HEK293T (cell line): ENCODE data around the gene UBR3.

Source experiments
- ARNT ChIP-seq: fragments of 450-650 bp; IDR thresholded peaks from 2 replicates; pipeline ENCODE4 v1.6.1; 2017; ENCODE audit warnings: mild to moderate bottlenecking
- BHLHE40 ChIP-seq: fragments of 450-650 bp; IDR thresholded peaks from 2 replicates; pipeline ENCODE4 v1.6.1; 2016; ENCODE audit warnings: mild to moderate bottlenecking, moderate library complexity, borderline replicate concordance
- CTBP1 ChIP-seq: fragments of 450-650 bp; IDR thresholded peaks from 2 replicates; pipeline ENCODE4 v1.6.1; 2016; ENCODE audit warnings: borderline replicate concordance
- ELF4 ChIP-seq: fragments of 450-650 bp; IDR thresholded peaks from 2 replicates; pipeline ENCODE4 v1.6.1; 2017; ENCODE audit warnings: antibody characterized with exemption
- FOXA1 ChIP-seq: fragments of 450-650 bp; IDR thresholded peaks from 2 replicates; pipeline ENCODE4 v1.6.1; 2016; ENCODE audit warnings: mild to moderate bottlenecking
- FOXK2 ChIP-seq: fragments of 450-650 bp; IDR thresholded peaks from 2 replicates; pipeline ENCODE4 v1.6.1; 2016; ENCODE audit warnings: mild to moderate bottlenecking
- FOXM1 ChIP-seq: fragments of 450-650 bp; IDR thresholded peaks from 2 replicates; pipeline ENCODE4 v1.6.1; 2017; ENCODE audit warnings: mild to moderate bottlenecking, borderline replicate concordance
- LEF1 ChIP-seq: fragments of 450-650 bp; IDR thresholded peaks from 2 replicates; pipeline ENCODE4 v1.6.1; 2017; ENCODE audit warnings: mild to moderate bottlenecking, borderline replicate concordance
- NFRKB ChIP-seq: fragments of 450-650 bp; IDR thresholded peaks from 2 replicates; pipeline ENCODE4 v1.6.1; 2016; ENCODE audit warnings: mild to moderate bottlenecking, moderate library complexity
- SP1 ChIP-seq: fragments of 450-650 bp; IDR thresholded peaks from 2 replicates; pipeline ENCODE4 v1.6.1; 2017
- SUZ12 ChIP-seq: fragments of 450-650 bp; IDR thresholded peaks from 2 replicates; pipeline ENCODE4 v1.6.1; 2016; ENCODE audit warnings: mild to moderate bottlenecking
- TARDBP ChIP-seq: fragments of 450-650 bp; IDR thresholded peaks from 2 replicates; pipeline ENCODE4 v1.6.1; 2016
- ZNF384 ChIP-seq: fragments of 450-650 bp; IDR thresholded peaks from 2 replicates; pipeline ENCODE4 v1.6.1; 2016

DNA sequence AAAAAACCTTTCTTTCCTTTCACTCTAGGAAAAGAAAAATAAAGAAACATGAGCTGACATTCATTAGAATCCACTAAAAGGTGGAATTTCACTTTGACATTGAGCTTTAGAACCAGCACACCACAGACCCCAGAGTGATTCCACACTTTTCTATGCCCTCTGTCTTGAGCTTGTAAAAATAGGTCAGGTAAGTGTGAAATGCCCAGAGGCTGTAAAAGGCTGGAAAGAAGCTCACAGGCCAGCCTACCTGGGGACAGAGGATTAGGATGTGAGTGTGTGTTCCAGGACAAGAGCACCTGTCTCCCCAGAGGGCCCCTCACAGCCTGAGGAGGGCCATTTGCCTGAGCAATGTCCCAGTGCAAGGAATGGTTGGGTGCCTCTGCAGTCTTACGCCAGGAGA, 294.4 kb downstream of the UBR3 start:
- TF ChIP-seq CTBP1 (no peak), ARNT (no peak), FOXA1 (no peak), SUZ12 (no peak), BHLHE40 (no peak), ELF4 (no peak), FOXM1 (no peak), LEF1 (no peak), SP1 (no peak), TARDBP (no peak), FOXK2 (no peak), ZNF384 (no peak), NFRKB (no peak)
